ENCODE measurements around the gene HYAL4.
"Not testable (repeated sequence)": the region's sequence is repeated elsewhere in the genome, so short reads cannot be mapped to it uniquely, and the experiment has no call there.

HYAL4 gene

DNA sequence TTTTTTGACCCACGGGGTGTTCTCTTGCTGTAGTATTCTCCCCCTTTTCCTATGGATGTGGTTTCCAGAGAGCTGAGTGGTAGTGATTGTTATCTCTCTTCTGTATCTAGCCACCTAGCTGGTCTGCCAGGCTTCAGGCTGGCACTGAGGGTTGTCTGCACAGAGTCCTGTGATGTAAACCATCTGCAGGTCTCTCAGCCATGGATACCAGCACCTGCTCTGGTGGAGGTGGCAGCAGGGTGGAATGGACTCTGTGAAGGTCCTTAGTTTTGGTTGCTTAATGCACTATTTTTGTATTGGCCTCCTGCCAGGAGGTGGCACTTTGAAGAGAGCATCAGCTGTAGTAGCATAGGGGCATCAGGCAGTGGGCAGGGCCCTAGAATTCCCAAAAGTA lies 851 bp downstream of the HYAL4 start:
- H3K4me3 ChIP-seq (ENCODE audit: low read depth, low read length) = no peak overlapping the region
- DNase-seq (ENCODE audit: low read depth, low spot score) = no peak
- CTCF ChIA-PET = interaction anchor here (0.8 kb wide), 1 partner anchor 20 kb away, joined by 4 read pairs; no protein-coding TSS in a partner anchor

GRCh38 chr7:123846217-123846891 lies 1.4 kb downstream of the HYAL4 start:
- ChIA-PET POLR2A (no interaction called here), CTCF (interaction anchor here (0.8 kb wide), 1 partner anchor 19 kb away, joined by 4 read pairs; no protein-coding TSS in a partner anchor)
- no peak for DNase-seq (ENCODE audit: low read depth, low spot score)
- TF ChIP-seq CTCF (IDR thresholded peaks at IDR 0.05; ENCODE audit: insufficient read depth, low read length, missing control alignments) = no peak
- no peak overlapping the region for H3K4me3 ChIP-seq (ENCODE audit: low read depth, low read length)

More for the DNA sequence above, 851 bp downstream of the HYAL4 start:
- TF ChIP-seq CTCF (IDR thresholded peaks at IDR 0.05; ENCODE audit: insufficient read depth, low read length, missing control alignments) = no peak
- POLR2A ChIA-PET = no interaction called here

DNA sequence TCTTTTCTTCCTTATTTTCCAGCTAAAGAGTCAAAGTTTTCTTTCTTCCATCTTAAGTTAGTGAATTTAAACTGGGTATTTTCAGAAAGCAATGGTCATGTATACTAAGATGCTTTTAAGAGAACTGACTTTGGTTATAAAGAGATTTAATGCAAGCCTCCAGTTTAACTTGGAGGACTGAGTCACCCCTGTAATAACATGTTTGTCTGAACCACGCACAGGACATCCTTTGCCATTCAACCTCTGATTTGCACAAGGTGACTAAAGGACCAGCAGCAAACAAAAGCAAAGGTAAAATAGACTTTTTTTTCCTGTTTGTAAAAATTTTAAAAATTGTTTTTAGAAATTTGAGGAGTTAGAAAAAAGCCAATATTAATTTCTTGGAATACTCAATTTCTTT lies 2.9 kb downstream of the HYAL4 start:
- CTCF ChIA-PET = no interaction called here
- no peak for DNase-seq (ENCODE audit: low read depth, low spot score)
- H3K4me3 ChIP-seq (ENCODE audit: low read depth, low read length) = no peak overlapping the region
- no peak for TF ChIP-seq CTCF (IDR thresholded peaks at IDR 0.05; ENCODE audit: insufficient read depth, low read length, missing control alignments)
- POLR2A ChIA-PET = no interaction called here

DNA sequence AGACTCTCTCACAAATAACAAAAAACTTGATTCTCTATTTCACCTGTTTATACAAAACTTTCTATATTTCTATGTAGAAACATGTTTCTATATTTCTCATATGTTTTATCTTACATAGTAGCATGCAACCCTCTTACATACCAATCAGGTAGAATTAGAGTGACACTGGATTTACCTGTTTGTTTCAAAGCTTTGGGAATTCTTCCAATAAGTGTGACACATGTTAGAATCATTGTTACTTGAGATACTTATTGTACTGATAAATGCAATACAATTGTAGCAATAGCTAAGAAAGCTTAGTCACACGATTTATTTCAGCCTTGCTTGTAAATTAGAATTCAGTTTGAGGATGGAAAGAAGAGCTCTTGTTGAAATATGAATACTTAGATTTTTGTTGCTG lies 4.9 kb downstream of the HYAL4 start:
- TF ChIP-seq CTCF (IDR thresholded peaks at IDR 0.05; ENCODE audit: insufficient read depth, low read length, missing control alignments) = no peak
- H3K4me3 ChIP-seq (ENCODE audit: low read depth, low read length) = no peak overlapping the region
- CTCF ChIA-PET = no interaction called here
- POLR2A ChIA-PET = no interaction called here
- no peak for DNase-seq (ENCODE audit: low read depth, low spot score)

DNA sequence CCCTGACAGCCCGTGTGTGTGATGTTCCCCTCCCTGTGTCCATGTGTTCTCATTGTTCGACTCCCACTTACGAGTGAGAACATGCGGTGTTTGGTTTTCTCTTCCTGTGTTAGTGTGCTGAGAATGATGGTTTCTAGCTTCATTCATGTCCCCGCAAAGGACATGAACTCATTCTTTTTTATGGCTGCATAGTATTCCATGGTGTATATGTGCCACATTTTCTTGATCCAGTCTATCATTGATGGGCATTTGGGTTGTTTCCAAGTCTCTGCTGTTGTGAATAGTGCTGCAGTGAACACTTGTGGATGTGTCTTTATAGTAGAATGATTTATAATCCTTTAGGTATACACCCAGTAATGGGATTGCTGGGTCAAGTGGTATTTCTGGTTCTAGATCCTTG lies 6.4 kb downstream of the HYAL4 start:
- H3K4me3 ChIP-seq (ENCODE audit: low read depth, low read length); DNase-seq (ENCODE audit: low read depth, low spot score); CTCF ChIA-PET; POLR2A ChIA-PET: not testable (repeated sequence)

DNA sequence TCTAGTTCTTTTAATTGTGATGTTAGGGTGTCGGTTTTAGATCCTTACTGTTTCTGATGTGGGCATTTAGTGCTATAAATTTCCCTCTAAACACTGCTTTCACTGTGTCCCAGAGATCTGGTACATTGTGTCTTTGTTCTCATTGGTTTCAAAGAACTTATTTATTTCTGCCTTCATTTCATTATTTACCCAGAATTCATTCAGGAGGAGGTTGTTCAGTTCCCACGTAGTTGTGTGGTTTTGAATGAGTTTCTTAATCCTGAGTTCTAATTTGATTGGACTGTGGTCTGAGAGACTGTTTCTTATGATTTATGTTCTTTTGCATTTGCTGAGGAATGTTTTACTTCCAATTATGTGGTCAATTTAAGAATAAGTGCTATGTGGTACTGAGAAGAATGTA lies 9.3 kb downstream of the HYAL4 start:
- H3K4me3 ChIP-seq (ENCODE audit: low read depth, low read length); POLR2A ChIA-PET; DNase-seq (ENCODE audit: low read depth, low spot score): not testable (repeated sequence)
- CTCF ChIA-PET = interaction anchor here (4.3 kb wide), 1 partner anchor 11 kb away, joined by 15 read pairs; no protein-coding TSS in a partner anchor

DNA sequence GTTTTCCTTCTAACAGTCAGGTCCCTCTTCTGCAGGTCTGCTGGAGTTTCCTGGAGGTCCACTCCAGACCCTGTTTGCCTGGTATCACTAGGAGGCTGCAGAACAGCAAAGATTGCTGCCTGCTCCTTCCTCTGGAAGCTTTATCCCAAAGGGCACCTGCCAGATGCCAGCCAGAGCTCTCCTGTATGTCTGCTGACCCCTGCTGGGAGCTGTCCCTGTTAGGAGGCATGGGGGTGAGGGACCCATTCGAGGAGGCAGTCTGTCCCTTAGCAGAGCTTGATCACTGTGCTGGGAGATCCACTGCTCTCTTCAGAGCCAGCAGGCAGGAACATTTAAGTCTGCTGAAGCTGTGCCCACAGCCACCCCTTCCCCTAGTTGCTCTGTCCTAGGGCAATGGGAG lies 11.5 kb downstream of the HYAL4 start:
- H3K4me3 ChIP-seq (ENCODE audit: low read depth, low read length); POLR2A ChIA-PET; DNase-seq (ENCODE audit: low read depth, low spot score): not testable (repeated sequence)
- CTCF ChIA-PET = interaction anchor here (4.3 kb wide), 1 partner anchor 9 kb away, joined by 15 read pairs; no protein-coding TSS in a partner anchor

GRCh38 chr7:123860848-123861247 lies 15.9 kb downstream of the HYAL4 start:
- CTCF ChIA-PET = no interaction called here
- DNase-seq (ENCODE audit: low read depth, low spot score) = no peak
- POLR2A ChIA-PET = no interaction called here

More at GRCh38 chr7:123860848-123861247, 15.9 kb downstream of the HYAL4 start:
- no peak for TF ChIP-seq CTCF (IDR thresholded peaks at IDR 0.05; ENCODE audit: insufficient read depth, low read length, missing control alignments)
- H3K4me3 ChIP-seq (ENCODE audit: low read depth, low read length) = no peak overlapping the region
